ENCODE results near the gene RDH13.

RDH13 gene

GRCh38 chr19:55088021-55088451 is 25.1 kb upstream of the RDH13 start:
- Histone ChIP-seq H4K20me1 (ENCODE audit: insufficient read depth) (no peaks in the 10 kb centered on the region), H3K4me3 (IDR thresholded peaks at IDR 0.05; ENCODE audit: insufficient read depth, low read depth, low read length) (no peak overlapping the region), H3K4me1 (ENCODE audit: low read depth, poor library complexity, severe bottlenecking) (no peaks in the 10 kb centered on the region), H3K9ac (no peak overlapping the region), H2AFZ (ENCODE audit: low read depth) (no peak overlapping the region), H3K4me2 (no peak overlapping the region), H3K27ac (no peak overlapping the region), H3K79me2 (ENCODE audit: insufficient read depth, low read depth) (no peaks in the 10 kb centered on the region), H3K36me3 (ENCODE audit: insufficient read depth) (no peaks in the 10 kb centered on the region), H3K27me3 (ENCODE audit: insufficient read depth, low read depth) (no peaks in the 10 kb centered on the region; the same call in 1 of the 2 replicates)
- TF ChIP-seq, protein P1, sequence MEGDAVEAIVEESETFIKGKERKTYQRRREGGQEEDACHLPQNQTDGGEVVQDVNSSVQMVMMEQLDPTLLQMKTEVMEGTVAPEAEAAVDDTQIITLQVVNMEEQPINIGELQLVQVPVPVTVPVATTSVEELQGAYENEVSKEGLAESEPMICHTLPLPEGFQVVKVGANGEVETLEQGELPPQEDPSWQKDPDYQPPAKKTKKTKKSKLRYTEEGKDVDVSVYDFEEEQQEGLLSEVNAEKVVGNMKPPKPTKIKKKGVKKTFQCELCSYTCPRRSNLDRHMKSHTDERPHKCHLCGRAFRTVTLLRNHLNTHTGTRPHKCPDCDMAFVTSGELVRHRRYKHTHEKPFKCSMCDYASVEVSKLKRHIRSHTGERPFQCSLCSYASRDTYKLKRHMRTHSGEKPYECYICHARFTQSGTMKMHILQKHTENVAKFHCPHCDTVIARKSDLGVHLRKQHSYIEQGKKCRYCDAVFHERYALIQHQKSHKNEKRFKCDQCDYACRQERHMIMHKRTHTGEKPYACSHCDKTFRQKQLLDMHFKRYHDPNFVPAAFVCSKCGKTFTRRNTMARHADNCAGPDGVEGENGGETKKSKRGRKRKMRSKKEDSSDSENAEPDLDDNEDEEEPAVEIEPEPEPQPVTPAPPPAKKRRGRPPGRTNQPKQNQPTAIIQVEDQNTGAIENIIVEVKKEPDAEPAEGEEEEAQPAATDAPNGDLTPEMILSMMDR (conservative IDR thresholded peaks at IDR 0.05; ENCODE audit: low read depth, low read length): no peak

- TF ChIP-seq, protein P1 (conservative IDR thresholded peaks at IDR 0.05; ENCODE audit: low read depth, low read length): no peak
- Histone ChIP-seq H3K4me3 (IDR thresholded peaks at IDR 0.05; ENCODE audit: insufficient read depth, low read depth, low read length) (no peak overlapping the region), H4K20me1 (ENCODE audit: insufficient read depth) (no peaks in the 10 kb centered on the region), H3K4me2 (no peak overlapping the region), H3K79me2 (ENCODE audit: insufficient read depth, low read depth) (no peaks in the 10 kb centered on the region), H3K36me3 (ENCODE audit: insufficient read depth) (no peaks in the 10 kb centered on the region), H3K27ac (no peak overlapping the region), H2AFZ (ENCODE audit: low read depth) (no peak overlapping the region), H3K27me3 (ENCODE audit: insufficient read depth, low read depth) (no peaks in the 10 kb centered on the region; the same call in 1 of the 2 replicates), H3K9ac (no peak overlapping the region), H3K4me1 (ENCODE audit: low read depth, poor library complexity, severe bottlenecking) (no peaks in the 10 kb centered on the region)
Measured at GRCh38 chr19:55087542-55087901, 24.6 kb upstream of the RDH13 start.

DNA sequence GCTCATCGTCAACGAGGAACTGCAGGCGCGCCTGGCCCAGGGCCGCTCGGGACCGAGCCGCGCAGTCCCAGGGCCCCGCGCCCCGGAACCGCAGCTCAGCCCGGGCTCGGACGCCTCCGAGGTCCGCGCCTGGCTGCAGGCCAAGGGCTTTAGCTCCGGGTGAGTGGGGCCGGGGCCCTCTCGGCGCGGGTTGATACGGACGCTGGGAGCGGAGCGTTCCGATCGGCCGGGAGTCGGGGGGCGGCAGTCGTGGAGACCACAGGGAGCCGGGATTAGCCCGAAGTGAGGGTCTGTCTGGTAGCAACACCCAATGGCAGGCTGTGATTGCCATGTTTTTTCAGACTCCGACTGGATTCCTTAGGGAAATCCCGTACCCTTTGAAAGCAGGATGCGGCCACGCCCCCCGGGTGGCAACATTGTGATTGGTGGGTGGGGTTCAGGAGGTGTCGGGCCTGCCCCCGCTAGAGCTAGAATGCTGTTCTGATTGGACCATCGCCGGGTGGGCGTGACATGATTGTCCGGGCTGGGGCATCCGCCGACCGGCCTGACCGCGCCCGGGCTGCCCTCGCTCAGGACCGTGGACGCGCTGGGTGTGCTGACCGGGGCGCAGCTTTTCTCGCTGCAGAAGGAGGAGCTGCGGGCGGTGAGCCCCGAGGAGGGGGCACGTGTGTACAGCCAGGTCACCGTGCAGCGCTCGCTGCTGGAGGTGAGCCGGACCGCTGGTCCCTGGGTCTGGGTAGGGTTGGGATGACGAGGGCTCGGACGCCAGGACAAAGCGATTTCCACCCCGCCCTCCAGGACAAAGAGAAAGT is 24.0 kb upstream of the RDH13 start:
- no peak overlapping the region for H3K9ac ChIP-seq
- no peaks in the 10 kb centered on the region for H4K20me1 ChIP-seq (ENCODE audit: insufficient read depth)
- TF ChIP-seq, protein P1 (conservative IDR thresholded peaks at IDR 0.05; ENCODE audit: low read depth, low read length): no peak
- no peak overlapping the region for H2AFZ ChIP-seq (ENCODE audit: low read depth)
- no peak overlapping the region for H3K4me2 ChIP-seq
- H3K36me3 ChIP-seq (ENCODE audit: insufficient read depth): no peaks in the 10 kb centered on the region
- H3K27ac ChIP-seq: no peak overlapping the region
- H3K79me2 ChIP-seq (ENCODE audit: insufficient read depth, low read depth): no peaks in the 10 kb centered on the region
- no peaks in the 10 kb centered on the region; the same call in 1 of the 2 replicates for H3K27me3 ChIP-seq (ENCODE audit: insufficient read depth, low read depth)
- H3K4me1 ChIP-seq (ENCODE audit: low read depth, poor library complexity, severe bottlenecking): no peaks in the 10 kb centered on the region
- no peak overlapping the region for H3K4me3 ChIP-seq (IDR thresholded peaks at IDR 0.05; ENCODE audit: insufficient read depth, low read depth, low read length)

DNA sequence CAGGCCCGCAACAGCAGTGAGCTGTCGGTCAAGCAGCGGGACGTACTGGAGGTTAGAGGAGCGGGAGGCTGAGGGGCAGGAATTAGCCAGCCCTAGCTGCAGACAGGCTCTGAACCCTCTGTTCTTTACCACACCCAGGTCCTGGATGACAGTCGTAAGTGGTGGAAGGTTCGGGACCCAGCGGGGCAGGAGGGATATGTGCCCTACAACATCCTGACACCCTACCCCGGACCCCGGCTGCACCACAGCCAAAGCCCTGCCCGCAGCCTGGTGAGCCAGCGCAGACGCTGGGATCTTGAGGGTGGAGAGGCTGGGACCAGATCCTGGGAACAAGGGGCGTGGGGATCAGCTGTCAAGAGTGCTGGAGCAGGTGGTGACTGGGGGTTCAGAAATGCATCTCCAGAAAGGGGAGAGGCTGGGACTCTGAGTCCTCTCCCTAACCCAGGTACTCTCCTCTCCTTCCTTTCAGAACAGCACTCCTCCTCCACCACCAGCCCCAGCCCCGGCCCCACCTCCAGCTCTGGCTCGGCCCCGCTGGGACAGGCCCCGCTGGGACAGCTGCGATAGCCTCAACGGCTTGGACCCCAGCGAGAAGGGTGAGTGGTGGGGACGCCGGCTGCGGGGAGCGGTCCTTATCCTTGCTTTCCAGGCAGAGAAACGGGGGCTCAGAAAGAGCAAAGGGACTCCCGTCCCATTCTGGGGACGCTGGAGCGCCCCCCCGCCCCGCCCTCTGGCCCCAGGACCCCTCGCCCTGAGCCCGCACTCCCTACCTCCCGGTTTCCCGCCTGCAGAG is 23.2 kb upstream of the RDH13 start:
- H3K27ac ChIP-seq: no peak overlapping the region
- TF ChIP-seq, protein P1 (conservative IDR thresholded peaks at IDR 0.05; ENCODE audit: low read depth, low read length): no peak
- no peaks in the 10 kb centered on the region for H4K20me1 ChIP-seq (ENCODE audit: insufficient read depth)
- no peaks in the 10 kb centered on the region for H3K79me2 ChIP-seq (ENCODE audit: insufficient read depth, low read depth)
- H3K4me1 ChIP-seq (ENCODE audit: low read depth, poor library complexity, severe bottlenecking): no peaks in the 10 kb centered on the region
- H3K36me3 ChIP-seq (ENCODE audit: insufficient read depth): no peaks in the 10 kb centered on the region
- no peak overlapping the region for H3K9ac ChIP-seq
- no peak overlapping the region for H3K4me2 ChIP-seq
- no peak overlapping the region for H3K4me3 ChIP-seq (IDR thresholded peaks at IDR 0.05; ENCODE audit: insufficient read depth, low read depth, low read length)
- no peaks in the 10 kb centered on the region; the same call in 1 of the 2 replicates for H3K27me3 ChIP-seq (ENCODE audit: insufficient read depth, low read depth)
- H2AFZ ChIP-seq (ENCODE audit: low read depth): no peak overlapping the region

Data from KMS-11 (cell line).